Epidermal melanocyte (primary cell): ENCODE results near the gene STAT6.

Source experiments
- DNase-seq: peaks from one replicate; pipeline ENCODE4 v3.0.0; 2011; ENCODE audit warnings: low spot score; ENCODE audit not compliant: insufficient read length

STAT6 gene

DNA sequence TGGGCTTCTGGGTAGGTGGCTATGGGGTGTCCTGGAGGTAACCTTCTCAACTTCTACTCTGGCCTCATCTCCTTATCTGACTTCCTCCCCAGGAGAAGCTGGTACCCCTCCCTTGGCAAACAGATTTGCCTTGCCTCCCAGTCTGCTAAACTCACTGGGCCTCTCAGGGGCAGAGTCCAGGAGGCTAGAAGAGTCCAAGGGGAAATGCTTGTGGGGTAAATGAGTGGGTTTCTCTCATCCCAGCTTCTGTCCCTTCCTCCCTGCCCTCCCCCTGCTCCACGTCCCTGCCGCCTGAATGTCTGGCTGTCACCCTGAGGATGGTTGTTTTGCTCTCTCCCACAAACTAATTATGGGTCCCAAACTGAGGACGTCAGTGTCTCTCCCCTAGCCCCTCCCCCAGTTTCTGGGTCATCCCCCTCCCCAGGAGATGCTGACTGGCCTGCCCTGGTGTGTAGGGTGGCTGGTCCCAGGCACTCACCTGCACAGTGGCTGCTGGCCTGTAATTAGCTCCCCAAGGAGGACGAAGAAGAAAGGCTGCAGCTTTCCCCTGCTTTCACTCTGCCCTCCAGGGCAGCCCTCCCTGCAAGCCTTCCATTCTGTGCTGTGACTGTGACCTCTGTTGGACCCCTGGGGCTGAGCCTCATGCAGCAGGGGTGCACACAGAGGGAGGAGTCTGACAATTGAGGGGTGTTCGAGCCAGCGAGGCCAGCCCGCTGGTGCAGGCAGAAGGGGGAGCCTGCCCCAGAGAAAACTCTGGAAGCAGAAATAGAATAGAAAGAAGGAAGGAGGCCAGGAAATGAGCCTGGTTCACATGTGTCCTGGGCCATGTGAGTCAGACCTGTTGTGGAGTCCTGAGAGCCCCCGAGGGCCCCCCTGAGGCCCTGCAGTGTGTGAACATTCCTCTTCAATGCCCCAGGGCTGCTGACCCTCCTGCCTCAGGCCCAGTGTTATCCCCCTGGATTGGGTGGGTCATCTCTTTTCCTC lies 36.1 kb upstream of the STAT6 start, which contains the start of gene LRP1-AS:
TSS of gene LRP1-AS (minus strand) at position 659 of the 984 bp plus-strand sequence.
- no peak for DNase-seq

DNA sequence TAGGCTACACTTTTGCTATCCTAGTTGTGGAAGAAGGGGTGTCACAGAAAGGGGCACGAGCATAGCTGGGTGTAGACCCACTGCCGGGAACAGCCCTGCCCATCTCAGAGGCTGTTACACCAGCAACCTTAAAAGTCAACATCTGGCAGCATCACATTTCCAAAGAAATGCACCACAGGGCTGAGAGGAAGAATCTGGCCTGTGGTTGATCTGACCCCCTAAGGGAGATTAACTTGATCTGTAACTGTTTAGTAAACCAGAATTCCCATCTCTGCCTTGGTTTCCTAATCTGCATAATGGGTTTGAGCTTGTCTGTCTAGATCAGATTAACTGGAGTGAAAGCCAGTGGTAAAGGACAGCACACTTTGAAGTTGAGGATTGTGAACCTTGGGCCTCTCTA lies 34.9 kb upstream of the STAT6 start:
- DNase-seq = no peak

DNA sequence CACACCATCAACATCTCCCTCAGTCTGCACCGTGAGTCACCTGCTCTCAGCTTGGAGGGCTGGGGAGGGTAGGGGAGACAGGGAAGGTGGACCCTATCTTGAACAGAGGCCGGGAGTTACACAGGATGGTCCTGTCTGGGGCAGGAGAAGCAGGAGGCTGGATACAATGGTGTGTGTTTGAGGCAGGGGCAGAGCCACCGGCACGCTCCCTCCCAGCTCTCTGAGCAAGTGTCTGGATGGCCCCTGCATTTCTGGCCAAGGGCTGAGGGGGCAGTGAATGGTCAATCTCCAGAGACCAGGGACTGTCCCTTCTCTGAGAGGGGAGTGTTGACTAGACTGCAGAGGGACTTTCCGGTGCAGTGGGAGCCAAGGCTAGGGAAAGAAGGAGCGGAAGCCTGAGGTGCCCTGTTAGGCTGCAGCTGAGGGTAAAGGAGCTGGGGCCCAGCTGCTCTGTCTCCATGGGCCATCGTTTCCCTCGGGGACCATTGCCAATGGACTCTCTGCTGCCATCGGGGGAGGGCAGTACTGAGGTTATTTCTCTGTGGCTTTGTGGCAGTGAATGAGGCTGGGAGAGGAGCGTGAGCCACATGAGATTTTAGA lies 34.4 kb upstream of the STAT6 start:
- no peak for DNase-seq

DNA sequence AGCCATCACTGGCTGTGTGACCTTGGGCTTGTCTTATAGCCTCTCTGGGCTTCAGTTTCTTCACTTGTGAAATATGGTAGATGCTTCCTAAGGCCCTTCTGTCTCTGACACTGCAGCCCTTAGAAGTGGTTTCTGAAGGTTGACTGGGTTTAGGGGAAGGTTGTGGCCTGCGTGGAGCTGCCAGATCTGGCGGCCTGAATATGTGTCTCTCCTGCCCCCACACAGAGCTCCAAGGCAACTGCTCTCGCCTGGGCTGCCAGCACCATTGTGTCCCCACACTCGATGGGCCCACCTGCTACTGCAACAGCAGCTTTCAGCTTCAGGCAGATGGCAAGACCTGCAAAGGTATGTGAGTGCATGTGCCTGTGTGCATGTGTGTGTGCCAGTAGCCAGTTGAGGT lies 32.3 kb upstream of the STAT6 start:
- DNase-seq = no peak

DNA sequence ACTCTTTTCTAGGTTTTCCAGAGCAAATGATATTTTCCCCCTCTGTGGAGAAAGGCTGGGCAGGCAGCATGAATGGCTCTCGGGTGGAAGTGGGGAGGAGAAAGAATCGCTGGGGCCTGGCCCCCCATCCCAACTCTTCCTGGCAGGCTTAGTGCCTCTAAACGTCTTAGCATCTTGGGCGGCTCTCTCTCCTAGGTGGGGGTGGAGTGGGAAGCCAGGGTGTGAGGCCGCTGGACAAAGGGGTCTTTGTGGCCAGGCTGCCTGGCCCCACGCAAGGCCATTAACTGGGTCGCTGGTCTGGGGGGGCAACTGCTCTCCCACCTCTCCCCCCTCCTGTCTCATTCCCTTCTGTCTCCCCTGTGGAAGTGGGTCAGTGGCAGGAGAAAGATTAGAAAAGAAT lies 31.6 kb upstream of the STAT6 start:
- DNase-seq = no peak

DNA sequence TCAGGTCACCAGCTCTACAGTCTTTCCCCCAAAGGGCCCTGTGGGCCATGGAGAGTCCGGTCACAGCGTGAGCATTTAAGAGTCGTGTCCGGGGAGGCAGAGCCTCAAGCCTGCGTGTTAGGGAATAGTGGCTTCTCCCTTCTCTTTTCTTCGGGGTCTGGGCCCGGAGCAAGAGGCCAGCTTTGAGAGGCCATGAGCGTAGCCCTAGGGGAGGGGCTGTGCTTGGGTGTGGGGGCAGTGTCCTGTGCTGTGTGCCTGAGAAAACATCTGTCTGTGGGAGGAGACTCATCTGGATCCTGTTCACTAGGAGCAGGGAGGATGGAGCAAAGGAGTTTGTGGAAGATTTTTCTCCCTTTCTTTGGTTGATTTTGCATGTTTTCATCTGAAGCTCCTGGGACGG lies 31.0 kb upstream of the STAT6 start:
- no peak for DNase-seq

DNA sequence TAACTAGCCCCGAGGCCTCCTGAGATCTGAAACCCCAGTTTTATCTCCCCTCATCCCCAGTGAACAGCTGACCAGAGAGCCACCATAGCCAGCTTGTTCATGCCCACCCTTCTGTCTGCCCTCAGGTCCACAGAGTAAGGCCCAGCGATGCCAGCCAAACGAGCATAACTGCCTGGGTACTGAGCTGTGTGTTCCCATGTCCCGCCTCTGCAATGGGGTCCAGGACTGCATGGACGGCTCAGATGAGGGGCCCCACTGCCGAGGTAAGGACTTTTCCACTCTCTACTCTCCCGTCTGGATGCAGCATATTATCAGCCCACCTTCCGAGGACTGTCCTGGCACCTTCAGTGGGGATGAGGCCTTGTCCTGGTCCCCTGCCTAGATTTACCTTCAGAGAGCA lies 30.1 kb upstream of the STAT6 start:
- no peak for DNase-seq

DNA sequence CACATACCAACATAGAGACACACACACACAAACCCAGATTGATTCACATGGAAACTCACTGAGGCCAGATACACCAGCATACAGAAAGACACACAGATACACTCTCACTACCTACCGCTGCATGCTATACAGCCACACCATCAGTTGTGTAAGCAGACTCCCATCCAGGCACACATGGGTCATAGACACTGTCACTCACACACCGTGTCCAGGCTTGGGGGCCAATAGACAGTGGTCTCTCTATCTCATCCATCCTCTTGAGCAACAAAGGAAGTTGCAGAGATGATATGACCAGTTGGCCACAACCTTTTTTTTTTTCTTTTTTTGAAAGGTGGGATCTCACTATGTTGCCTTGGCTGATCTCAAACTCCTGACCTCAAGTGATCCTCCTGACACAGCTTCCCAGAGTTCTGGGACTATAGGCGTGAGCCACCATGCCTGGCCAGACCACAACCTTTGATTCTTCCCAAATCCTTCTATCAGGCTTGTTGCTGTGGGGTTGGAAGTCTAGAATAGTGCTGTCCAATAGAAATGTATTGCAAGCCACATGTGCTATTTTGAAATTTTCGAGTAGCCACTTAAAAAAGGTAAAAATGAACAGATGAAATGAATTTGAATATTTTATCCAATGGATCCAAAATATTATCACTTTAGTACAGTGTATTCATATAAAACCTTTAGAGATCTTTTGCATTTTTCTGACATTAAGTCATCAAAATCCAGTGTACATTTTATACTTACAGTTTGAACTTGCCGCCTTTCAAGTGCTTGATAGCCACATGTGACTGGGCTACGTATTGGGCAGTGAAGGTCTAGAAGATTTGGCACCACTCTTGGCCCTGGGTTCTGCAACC lies 28.9 kb upstream of the STAT6 start:
- no peak for DNase-seq

DNA sequence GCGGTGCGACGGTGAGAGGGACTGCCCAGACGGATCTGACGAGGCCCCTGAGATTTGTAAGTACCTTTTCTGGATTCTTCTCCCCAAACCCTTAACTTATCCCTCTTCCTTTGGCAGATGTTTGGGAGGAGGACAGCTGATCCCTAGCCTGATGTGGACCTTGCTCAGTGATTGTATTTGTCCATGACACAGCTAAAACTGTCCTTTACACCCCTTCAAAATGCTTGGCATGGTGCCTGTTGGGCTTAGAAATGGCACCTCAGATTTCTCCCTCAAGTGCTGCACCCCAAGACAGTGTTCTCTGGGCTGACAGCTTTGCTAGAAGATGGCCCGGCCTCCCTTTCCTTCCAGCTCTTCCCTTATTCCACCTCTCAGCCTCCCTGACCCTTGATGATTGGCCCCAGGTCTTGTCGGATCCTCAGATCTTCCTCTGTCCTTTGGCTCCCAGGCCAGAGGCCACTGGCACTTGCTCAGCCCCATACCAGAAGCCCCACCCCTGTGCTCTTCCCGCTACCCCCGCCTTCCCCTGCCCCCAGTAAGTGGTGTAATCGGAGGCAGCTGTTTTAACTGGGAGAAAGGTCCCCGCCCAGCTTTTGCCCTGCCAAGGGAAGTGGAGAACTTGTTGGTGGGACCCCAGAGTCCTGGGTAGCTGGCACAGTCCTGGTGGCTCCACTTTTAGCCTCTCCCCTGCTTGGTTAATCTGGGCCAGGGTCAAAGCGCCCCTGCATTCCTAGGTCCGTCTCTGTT lies 27.5 kb upstream of the STAT6 start:
- DNase-seq = no peak

- no peak for DNase-seq
Measured at GRCh38 chr12:57135527-57136326, 24.6 kb upstream of the STAT6 start.

DNA sequence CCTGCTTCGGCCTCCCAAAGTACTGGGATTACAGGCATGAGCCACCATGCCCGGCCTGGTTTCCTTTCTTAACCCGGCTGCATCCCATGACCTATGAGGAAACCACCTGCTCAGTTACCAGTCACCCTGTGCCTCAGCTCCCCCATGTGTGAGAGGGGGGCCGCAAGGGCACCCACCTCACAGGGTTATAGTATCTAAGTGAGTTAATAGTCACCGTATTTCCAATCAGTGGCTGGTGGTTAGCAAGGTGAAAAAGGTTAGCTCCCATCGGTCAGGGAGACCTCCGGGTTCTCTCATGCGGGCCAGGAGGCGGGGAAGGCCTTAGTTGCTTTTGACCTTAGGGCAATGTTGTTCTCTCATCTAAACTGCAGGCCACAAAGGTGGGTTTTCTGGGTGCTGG lies 23.8 kb upstream of the STAT6 start:
- no peak for DNase-seq

- no peak for DNase-seq
Measured at GRCh38 chr12:57133916-57134315, 22.8 kb upstream of the STAT6 start.

DNA sequence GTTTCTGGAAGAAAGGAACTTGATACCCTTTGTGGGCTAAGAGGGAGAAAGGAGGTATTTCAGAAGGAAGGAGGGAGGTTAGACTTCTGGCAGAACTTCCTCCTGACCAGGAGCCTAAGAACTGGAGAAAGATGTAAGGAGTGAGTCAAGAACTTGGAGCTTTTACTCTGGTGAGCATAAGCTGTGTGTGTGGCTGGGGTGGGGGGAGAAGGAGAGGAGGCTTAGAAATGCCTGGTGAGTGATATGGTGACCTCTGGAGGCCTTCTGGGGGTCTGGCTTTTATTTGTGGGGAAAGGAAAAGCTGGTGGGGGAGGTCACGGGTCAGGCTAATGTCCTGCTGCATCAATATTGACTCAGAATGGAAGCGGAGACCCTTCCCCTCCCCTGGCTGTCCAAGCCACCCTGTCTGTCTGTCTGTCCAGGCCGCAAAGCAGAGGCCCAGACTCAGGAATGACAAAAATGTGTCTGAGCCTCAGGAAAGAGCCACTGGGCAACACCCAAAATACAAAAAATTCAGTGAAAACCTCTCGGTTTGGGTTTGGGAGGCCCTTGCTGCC lies 21.9 kb upstream of the STAT6 start:
- DNase-seq = no peak

DNA sequence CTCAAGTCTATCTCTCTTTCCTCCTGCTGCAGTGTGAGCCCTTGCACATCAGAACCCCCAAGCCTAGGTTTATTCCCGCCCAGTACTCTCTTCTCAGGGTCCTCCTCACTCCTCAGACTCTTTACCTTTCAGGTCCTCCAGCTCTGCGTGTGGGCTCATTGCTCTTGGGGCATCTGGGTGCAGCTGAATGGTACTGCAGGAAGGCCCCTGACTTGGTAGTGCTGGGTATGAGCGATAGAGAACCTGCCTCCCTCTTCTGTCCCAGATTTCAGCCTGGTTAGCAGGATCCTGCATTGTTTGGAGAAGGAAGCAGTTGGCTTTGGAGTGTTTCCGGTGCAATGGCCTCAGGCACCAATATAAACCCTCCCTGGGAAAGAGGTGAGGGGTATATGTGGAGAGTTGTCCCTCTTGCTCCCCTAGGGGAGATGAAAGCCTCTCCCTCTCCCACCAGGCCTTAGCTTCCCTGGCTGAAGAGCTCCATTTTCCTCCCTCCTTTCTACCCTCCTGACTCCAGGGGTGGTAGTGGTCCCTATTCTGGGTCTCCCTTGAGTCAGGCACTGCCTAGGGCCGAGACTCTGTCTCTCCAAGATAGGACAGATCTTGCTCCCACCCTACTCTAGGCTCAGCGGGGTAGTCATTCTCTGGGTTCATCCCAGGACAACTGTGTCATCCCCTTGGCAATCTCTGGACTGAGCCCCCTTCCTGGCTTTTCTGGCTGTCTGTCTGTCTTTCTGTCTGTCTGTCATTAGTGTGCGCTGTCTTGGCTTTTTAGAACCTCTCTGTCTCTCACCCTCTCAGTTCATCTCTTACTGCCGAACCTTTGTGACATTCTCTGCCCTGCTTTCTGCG lies 21.0 kb upstream of the STAT6 start:
- DNase-seq = no peak

DNA sequence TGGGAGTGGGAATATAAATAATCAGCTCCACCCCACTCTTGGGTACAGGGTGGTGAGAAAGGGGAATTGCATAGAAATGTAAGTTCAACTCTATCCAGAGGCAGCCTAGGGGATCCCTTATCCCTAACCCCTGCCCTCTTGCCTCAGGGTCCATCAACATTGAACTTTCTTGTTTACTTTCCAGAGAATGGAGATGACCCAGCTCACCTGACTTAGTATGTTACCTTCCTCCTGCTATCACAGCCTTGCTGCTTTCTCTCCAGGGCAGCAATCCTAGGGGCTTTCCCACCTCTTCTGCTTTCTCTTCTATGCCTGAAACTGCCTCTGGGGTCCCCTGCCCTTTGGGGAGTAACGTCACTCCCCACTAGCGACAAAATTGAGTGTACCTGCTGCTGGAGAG lies 19.8 kb upstream of the STAT6 start:
- DNase-seq = no peak

GRCh38 chr12:57129889-57130288 lies 18.7 kb upstream of the STAT6 start:
- DNase-seq = no peak

DNA sequence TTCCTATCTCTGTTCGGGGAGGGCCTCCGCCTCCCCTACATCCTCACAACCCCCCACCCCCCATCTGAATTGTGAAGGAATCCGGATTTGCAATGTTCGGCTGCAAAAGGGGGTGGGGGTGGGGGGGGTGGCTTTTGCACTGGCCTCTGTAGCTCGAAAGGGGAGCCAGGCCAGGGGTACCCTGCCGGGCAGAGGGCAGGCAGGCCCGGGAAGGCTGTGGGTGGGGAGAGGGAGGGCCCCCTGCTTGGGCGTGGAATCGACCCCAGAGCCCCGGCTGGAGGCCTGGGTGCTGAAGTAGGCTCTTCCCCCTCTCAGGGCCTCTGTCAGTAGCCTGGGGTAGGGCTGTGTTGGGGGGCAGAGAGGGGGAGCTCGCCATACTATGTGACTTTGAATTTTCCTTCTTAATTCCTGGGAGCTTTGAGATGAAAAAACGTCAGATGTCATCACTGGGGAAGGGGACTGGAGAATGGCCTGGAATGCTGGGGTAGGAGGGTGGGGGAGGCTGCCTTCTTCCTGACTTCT lies 18.2 kb upstream of the STAT6 start:
- no peak for DNase-seq

DNA sequence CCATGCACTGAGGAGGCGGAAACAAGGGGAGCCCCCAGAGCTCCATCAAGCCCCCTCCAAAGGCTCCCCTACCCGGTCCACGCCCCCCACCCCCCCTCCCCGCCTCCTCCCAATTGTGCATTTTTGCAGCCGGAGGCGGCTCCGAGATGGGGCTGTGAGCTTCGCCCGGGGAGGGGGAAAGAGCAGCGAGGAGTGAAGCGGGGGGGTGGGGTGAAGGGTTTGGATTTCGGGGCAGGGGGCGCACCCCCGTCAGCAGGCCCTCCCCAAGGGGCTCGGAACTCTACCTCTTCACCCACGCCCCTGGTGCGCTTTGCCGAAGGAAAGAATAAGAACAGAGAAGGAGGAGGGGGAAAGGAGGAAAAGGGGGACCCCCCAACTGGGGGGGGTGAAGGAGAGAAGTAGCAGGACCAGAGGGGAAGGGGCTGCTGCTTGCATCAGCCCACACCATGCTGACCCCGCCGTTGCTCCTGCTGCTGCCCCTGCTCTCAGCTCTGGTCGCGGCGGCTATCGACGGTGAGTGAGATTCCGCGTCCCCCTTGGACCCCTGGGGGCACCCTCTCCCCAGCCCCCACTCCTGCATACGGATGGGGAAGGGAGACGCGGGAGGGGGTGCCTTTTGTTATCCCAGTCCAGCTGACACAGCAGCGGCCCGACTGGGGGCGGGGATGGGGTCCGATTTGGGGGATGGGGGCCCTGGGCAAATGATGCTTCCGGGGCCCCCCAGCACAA lies 17.5 kb upstream of the STAT6 start:
- no peak for DNase-seq
